Activated CD4-positive, alpha-beta T cell treated with anti-CD3 and anti-CD28 coated beads, Interleukin-2, amount 10 ng/mL, durations not matched to agents 7 days and 5 days (primary cell): ENCODE measurements around the gene SHOX. TPM values are rescaled to one million over a fixed set of nuclear protein-coding genes. Genes with fewer than 3 reads are reported as not detected.
A peak's percentile ranks its signal among the peaks of the same experiment; 100 is the strongest.
"Not testable (repeated sequence)": the region's sequence is repeated elsewhere in the genome, so short reads cannot be mapped to it uniquely, and the experiment has no call there.

Experiments used
- CTCF ChIA-PET: fragments of 350-600 bp; sonication (Branson Sonifier 250); formaldehyde crosslinking; loops from one replicate; lab custom pipeline; 2021; ENCODE audit warnings: antibody characterized with exemption; lab: Charles Lee
- POLR2A ChIA-PET: fragments of 350-600 bp; sonication (Branson Sonifier 250); formaldehyde crosslinking; loops from one replicate; lab custom pipeline; 2021; ENCODE audit warnings: antibody characterized with exemption; lab: Charles Lee
- DNase-seq: peaks from one replicate; pipeline ENCODE4 v3.0.0-alpha.2; 2020
- H3K27ac Mint-ChIP-seq: one replicate; pipeline ENCODE4 v1.8.0; 2021; ENCODE audit warnings: mild to moderate bottlenecking, moderate library complexity, mixed read lengths
- H3K27me3 Mint-ChIP-seq: one replicate; pipeline ENCODE4 v1.8.0; 2021; ENCODE audit warnings: mixed read lengths
- H3K36me3 Mint-ChIP-seq: one replicate; pipeline ENCODE4 v1.8.0; 2021; ENCODE audit warnings: low read depth, mixed read lengths
- H3K4me1 Mint-ChIP-seq: one replicate; pipeline ENCODE4 v1.8.0; 2021; ENCODE audit warnings: mixed read lengths
- H3K4me3 Mint-ChIP-seq: one replicate; pipeline ENCODE4 v1.8.0; 2021; ENCODE audit warnings: mild to moderate bottlenecking, moderate library complexity, mixed read lengths
- H3K9me3 Mint-ChIP-seq: one replicate; pipeline ENCODE4 v1.8.0; 2021; ENCODE audit warnings: mixed read lengths
- total RNA-seq, 2 experiments: library from RNA; stranded (reverse); gene quantifications; one replicate each; pipeline ENCODE4 v1.2.3, GENCODE V29; 2021

SHOX gene
- total RNA-seq, 2 experiments from 2014 or later: not detected

DNA sequence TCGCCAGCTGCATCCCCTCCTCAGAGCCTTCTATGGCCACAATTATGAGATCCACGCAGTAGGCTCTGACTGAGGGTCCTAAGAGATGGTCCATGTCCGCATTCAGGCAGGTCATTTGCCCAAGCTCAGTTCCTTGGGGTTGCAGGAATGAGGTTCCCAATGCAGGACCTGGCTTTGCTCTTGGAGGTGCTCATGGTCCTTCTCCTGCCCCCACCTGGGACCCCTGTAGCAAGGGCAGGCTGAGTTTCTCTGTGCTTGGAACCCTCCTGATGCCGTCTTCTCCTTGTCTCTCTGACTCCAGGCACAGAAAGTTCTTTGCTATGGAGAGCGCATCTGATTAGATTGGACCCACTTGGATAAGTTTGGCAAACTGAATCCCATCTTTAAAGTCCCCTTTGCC is 16.5 kb upstream of the SHOX start:
- ChIA-PET POLR2A (no interaction called here), CTCF (no interaction called here)
- no peaks in the 10 kb centered on the region for H3K36me3 Mint-ChIP-seq
- no peak overlapping the region for H3K27ac Mint-ChIP-seq
- no peak overlapping the region for H3K4me3 Mint-ChIP-seq
- peaks cover 27% of the 10 kb centered on the region for H3K9me3 Mint-ChIP-seq
- no peaks in the 10 kb centered on the region for H3K27me3 Mint-ChIP-seq
- no peaks in the 10 kb centered on the region for H3K4me1 Mint-ChIP-seq
- DNase-seq: no peak

- no peaks in the 10 kb centered on the region for H3K4me1 Mint-ChIP-seq
- H3K27ac Mint-ChIP-seq: no peak overlapping the region
- H3K9me3 Mint-ChIP-seq: peaks cover 8% of the 10 kb centered on the region
- H3K36me3 Mint-ChIP-seq: no peaks in the 10 kb centered on the region
- POLR2A ChIA-PET: no interaction called here
- no peak for DNase-seq
- CTCF ChIA-PET: no interaction called here
- peaks cover 15% of the 10 kb centered on the region for H3K27me3 Mint-ChIP-seq
- no peak overlapping the region for H3K4me3 Mint-ChIP-seq
Observed at GRCh38 chrX:617401-617800, 13.2 kb upstream of the SHOX start.

GRCh38 chrX:617891-618290 is 12.7 kb upstream of the SHOX start:
- H3K27me3 Mint-ChIP-seq: peaks cover 19% of the 10 kb centered on the region
- no peak overlapping the region for H3K27ac Mint-ChIP-seq
- no peak for DNase-seq
- no peak overlapping the region for H3K4me3 Mint-ChIP-seq
- H3K4me1 Mint-ChIP-seq: no peaks in the 10 kb centered on the region
- no peaks in the 10 kb centered on the region for H3K36me3 Mint-ChIP-seq
- CTCF ChIA-PET: no interaction called here
- H3K9me3 Mint-ChIP-seq: peaks cover 8% of the 10 kb centered on the region
- POLR2A ChIA-PET: no interaction called here

GRCh38 chrX:618304-618703 is 12.3 kb upstream of the SHOX start:
- DNase-seq, H3K4me3 Mint-ChIP-seq, H3K4me1 Mint-ChIP-seq, H3K9me3 Mint-ChIP-seq, CTCF ChIA-PET, H3K36me3 Mint-ChIP-seq, POLR2A ChIA-PET: not testable (repeated sequence)
- Mint-ChIP-seq H3K27ac (peak overlapping the region; percentile 11), H3K27me3 (peaks cover 24% of the 10 kb centered on the region)

GRCh38 chrX:618761-619450 is 11.7 kb upstream of the SHOX start:
- peaks cover 3% of the 10 kb centered on the region for H3K4me1 Mint-ChIP-seq
- ChIA-PET POLR2A (no interaction called here), CTCF (no interaction called here)
- peaks cover 26% of the 10 kb centered on the region for H3K27me3 Mint-ChIP-seq
- peaks cover 4% of the 10 kb centered on the region for H3K9me3 Mint-ChIP-seq
- H3K4me3 Mint-ChIP-seq: no peak overlapping the region
- no peak for DNase-seq
- no peak overlapping the region for H3K27ac Mint-ChIP-seq
- no peaks in the 10 kb centered on the region for H3K36me3 Mint-ChIP-seq

- no peak for DNase-seq
- H3K4me3 Mint-ChIP-seq: no peak overlapping the region
- peaks cover 3% of the 10 kb centered on the region for H3K4me1 Mint-ChIP-seq
- peaks cover 28% of the 10 kb centered on the region for H3K27me3 Mint-ChIP-seq
- H3K27ac Mint-ChIP-seq: no peak overlapping the region
- no peaks in the 10 kb centered on the region for H3K36me3 Mint-ChIP-seq
- POLR2A ChIA-PET: no interaction called here
- peaks cover 2% of the 10 kb centered on the region for H3K9me3 Mint-ChIP-seq
- CTCF ChIA-PET: no interaction called here
Observed at GRCh38 chrX:619451-619811, 11.2 kb upstream of the SHOX start.

GRCh38 chrX:619812-620531 is 10.6 kb upstream of the SHOX start:
- Mint-ChIP-seq H3K27ac (no peak overlapping the region), H3K27me3 (peaks cover 31% of the 10 kb centered on the region), H3K4me3 (no peak overlapping the region), H3K9me3 (no peaks in the 10 kb centered on the region), H3K4me1 (peaks cover 3% of the 10 kb centered on the region), H3K36me3 (no peaks in the 10 kb centered on the region)
- CTCF ChIA-PET: no interaction called here
- POLR2A ChIA-PET: no interaction called here
- no peak for DNase-seq

- H3K4me1 Mint-ChIP-seq: peaks cover 7% of the 10 kb centered on the region
- peaks cover 47% of the 10 kb centered on the region for H3K27me3 Mint-ChIP-seq
- POLR2A ChIA-PET: no interaction called here
Observed at GRCh38 chrX:621705-622503, 8.7 kb upstream of the SHOX start.

DNA sequence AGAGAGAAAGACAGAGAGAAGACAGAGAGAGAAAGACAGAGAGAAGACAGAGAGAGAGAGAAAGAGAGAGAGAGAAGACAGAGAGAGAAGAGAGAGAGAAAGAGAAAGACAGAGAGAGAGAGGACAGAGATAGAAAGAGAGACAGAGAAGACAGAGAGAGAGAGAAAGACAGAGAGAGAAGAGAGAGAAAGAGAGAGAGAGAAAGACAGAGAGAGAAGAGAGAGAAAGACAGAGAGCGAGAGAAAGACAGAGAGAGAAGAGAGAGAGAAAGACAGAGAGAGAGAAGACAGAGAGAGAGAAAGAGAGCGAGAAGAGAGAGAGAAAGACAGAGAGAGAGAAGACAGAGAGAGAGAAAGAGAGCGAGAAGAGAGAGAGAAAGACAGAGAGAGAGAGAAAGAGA is 7.8 kb upstream of the SHOX start:
- H3K4me1 Mint-ChIP-seq: not testable (repeated sequence)

More at GRCh38 chrX:621705-622503, 8.7 kb upstream of the SHOX start:
- H3K36me3 Mint-ChIP-seq: no peaks in the 10 kb centered on the region
- DNase-seq: no peak
- no peak overlapping the region for H3K4me3 Mint-ChIP-seq
- CTCF ChIA-PET: no interaction called here
- H3K9me3 Mint-ChIP-seq: no peaks in the 10 kb centered on the region
- peak overlapping the region; percentile 33 for H3K27ac Mint-ChIP-seq

DNA sequence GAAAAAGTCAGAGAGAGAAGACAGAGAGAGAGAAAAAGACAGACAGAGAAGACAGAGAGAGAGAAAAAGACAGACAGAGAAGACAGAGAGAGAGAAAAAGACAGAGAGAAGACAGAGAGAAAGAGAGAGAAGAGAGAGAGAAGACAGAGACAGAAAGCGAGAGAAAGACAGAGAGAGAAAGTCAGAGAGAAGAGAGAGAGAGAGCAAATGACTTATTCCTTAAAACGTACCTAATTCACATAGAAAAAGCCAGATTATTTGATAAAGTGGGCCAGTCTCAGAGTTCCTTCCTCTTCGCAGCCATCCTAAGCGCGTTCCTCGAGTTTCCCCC is 7.4 kb upstream of the SHOX start:
- H3K9me3 Mint-ChIP-seq: no peaks in the 10 kb centered on the region
- H3K36me3 Mint-ChIP-seq: no peaks in the 10 kb centered on the region
- peaks cover 60% of the 10 kb centered on the region for H3K27me3 Mint-ChIP-seq
- H3K4me1 Mint-ChIP-seq: peaks cover 7% of the 10 kb centered on the region
- POLR2A ChIA-PET: no interaction called here
- no peak for DNase-seq
- H3K4me3 Mint-ChIP-seq: no peak overlapping the region
- CTCF ChIA-PET: no interaction called here
- no peak overlapping the region for H3K27ac Mint-ChIP-seq

More for the DNA sequence above, 7.8 kb upstream of the SHOX start:
- H3K27ac Mint-ChIP-seq, H3K36me3 Mint-ChIP-seq, DNase-seq, H3K9me3 Mint-ChIP-seq, H3K4me3 Mint-ChIP-seq, CTCF ChIA-PET, POLR2A ChIA-PET: not testable (repeated sequence)
- H3K27me3 Mint-ChIP-seq: peaks cover 56% of the 10 kb centered on the region

DNA sequence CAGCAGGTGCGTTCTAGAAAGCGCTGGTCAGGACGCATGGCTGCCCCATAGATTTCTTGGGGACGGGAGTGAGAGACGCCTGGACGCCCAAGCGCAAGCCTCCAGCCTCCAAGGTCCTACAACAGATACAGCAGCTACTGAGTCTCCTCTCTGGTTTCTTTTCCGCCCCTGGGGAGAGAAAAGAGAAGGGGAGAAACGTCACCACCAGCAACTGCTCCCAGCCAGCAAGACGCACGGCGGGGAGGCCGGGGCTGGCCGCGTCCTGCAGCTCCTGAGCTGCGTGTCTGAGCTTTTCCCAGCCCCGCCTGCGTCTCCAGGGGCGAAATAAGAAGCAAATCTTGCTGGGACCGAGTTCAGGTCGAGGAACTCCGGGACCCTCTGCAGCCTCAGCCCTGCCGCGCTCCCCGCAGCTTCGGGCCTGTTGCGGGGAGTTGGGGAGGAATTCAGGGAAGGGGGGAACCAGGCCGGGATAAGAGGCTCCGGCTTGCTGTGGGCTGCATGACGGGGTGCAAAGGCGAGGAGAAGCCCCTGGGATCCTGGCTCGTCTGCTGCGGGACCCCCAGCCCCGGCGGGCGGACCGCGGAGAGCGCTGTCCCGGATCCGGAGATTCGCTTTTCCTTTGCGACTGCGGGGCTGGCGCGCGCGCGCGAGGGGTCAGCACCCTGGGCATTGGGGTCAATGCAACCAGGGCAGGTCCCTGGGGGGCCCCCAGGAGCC is 6.8 kb upstream of the SHOX start:
- POLR2A ChIA-PET: no interaction called here
- H3K4me1 Mint-ChIP-seq: peaks cover 7% of the 10 kb centered on the region
- DNase-seq: no peak
- no peaks in the 10 kb centered on the region for H3K36me3 Mint-ChIP-seq
- CTCF ChIA-PET: no interaction called here
- H3K4me3 Mint-ChIP-seq: no peak overlapping the region
- H3K9me3 Mint-ChIP-seq: no peaks in the 10 kb centered on the region
- H3K27me3 Mint-ChIP-seq: peaks cover 61% of the 10 kb centered on the region
- H3K27ac Mint-ChIP-seq: no peak overlapping the region

DNA sequence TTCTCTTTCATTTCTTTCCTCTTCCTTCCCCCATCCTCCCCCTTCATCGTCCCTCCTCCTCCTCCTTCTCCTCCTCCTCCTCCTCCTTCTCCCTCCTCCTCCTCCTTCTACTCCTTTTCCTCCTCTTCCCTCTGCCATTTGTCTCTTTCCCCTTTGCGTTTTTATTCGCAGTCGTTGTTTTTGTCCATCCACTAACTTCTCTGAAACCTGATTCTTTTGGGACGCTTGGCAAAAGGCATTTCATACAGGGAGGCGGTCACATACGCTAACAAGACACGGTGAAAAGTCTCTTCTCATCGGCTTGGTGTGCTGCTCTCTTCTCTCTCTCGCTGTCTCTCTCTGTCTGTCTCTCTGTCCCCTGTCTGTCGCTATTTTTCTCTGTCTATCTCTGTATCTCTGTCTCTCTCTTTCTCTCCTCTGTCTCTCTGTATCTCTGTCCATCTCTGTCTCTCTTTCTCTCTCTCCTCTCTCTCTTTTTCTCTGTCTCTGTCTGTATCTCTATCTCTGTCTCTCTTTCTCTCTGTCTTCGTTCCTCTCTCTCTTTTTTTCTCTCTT is 5.4 kb upstream of the SHOX start:
- peaks cover 69% of the 10 kb centered on the region for H3K27me3 Mint-ChIP-seq
- DNase-seq: no peak
- no peaks in the 10 kb centered on the region for H3K9me3 Mint-ChIP-seq
- POLR2A ChIA-PET: no interaction called here
- H3K27ac Mint-ChIP-seq: no peak overlapping the region
- peaks cover 7% of the 10 kb centered on the region for H3K4me1 Mint-ChIP-seq
- H3K4me3 Mint-ChIP-seq: no peak overlapping the region
- CTCF ChIA-PET: no interaction called here
- no peaks in the 10 kb centered on the region for H3K36me3 Mint-ChIP-seq
